ENCODE results near the gene CUX1.

DNA sequence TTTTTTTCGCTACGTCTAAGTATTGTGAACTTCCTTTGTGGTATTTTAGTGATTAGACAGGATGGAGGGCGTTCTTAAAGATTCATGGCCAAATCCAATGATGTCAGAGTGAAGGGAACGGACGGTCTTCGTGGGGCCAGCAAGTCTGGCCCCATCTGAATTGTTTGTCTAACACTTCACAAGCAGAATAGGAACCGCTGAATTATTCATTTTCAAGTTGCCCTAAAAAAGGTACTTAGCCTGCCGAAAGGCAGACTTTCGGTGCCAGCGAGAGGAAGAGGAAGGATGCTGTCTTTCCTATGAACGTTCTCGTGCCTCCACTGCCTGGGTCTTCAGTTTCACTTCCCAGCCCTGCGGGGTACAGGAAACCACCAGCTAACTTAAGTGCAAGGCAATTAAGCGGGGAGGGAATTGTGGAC is 323.5 kb downstream of the CUX1 start:
- TF ChIP-seq, protein P1, sequence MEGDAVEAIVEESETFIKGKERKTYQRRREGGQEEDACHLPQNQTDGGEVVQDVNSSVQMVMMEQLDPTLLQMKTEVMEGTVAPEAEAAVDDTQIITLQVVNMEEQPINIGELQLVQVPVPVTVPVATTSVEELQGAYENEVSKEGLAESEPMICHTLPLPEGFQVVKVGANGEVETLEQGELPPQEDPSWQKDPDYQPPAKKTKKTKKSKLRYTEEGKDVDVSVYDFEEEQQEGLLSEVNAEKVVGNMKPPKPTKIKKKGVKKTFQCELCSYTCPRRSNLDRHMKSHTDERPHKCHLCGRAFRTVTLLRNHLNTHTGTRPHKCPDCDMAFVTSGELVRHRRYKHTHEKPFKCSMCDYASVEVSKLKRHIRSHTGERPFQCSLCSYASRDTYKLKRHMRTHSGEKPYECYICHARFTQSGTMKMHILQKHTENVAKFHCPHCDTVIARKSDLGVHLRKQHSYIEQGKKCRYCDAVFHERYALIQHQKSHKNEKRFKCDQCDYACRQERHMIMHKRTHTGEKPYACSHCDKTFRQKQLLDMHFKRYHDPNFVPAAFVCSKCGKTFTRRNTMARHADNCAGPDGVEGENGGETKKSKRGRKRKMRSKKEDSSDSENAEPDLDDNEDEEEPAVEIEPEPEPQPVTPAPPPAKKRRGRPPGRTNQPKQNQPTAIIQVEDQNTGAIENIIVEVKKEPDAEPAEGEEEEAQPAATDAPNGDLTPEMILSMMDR (IDR thresholded peaks at IDR 0.05; ENCODE audit: insufficient read depth, low read depth, low read length): no peak
- no peak for TF ChIP-seq EZH2 (IDR thresholded peaks at IDR 0.05; ENCODE audit: insufficient read depth, low read length)

All from astrocyte (in vitro differentiated cells and primary cell).